GM12878 (cell line): ENCODE results near the gene MTMR3.

Source experiments
- ASH2L ChIP-seq: fragments of 300-600, 200-600 bp; sonication (generic); IDR thresholded peaks from 2 replicates; pipeline ENCODE4 v1.6.1; 2017; ENCODE audit warnings: low read depth, mild to moderate bottlenecking, borderline replicate concordance
- NFYB ChIP-seq: IDR thresholded peaks from 2 replicates; pipeline ENCODE4 v1.6.1; 2011; ENCODE audit warnings: low read depth, mild to moderate bottlenecking, low read length, improper control_type of control experiment, moderate library complexity; ENCODE audit not compliant: insufficient read depth
- NRF1 ChIP-seq: conservative IDR thresholded peaks from 2 replicates; pipeline ENCODE4 v1.6.1; 2011; ENCODE audit warnings: mild to moderate bottlenecking, low read depth, low read length, improper control_type of control experiment
- POLR2AphosphoS5 ChIP-seq: IDR thresholded peaks from 2 replicates; pipeline ENCODE4 v1.6.1; 2011; ENCODE audit warnings: mild to moderate bottlenecking, low read length, inconsistent platforms
- USF1 ChIP-seq: IDR thresholded peaks from 2 replicates; pipeline ENCODE4 v1.6.1; 2011; ENCODE audit warnings: borderline replicate concordance, low read depth, mild to moderate bottlenecking, moderate library complexity, mixed read lengths, low read length; ENCODE audit not compliant: insufficient read depth; ENCODE audit errors: extremely low read length

- TF ChIP-seq POLR2AphosphoS5 (no peak), ASH2L (no peak), NFYB (no peak), NRF1 (no peak), USF1 (no peak)
These were observed 173.0 kb downstream of the MTMR3 start for GRCh38 chr22:30056015-30056414.
